ENCODE data around the gene INSYN2B.

INSYN2B gene

GRCh38 chr5:169922474-169922873, 57.8 kb downstream of the INSYN2B start:
- no peak for DNase-seq

DNA sequence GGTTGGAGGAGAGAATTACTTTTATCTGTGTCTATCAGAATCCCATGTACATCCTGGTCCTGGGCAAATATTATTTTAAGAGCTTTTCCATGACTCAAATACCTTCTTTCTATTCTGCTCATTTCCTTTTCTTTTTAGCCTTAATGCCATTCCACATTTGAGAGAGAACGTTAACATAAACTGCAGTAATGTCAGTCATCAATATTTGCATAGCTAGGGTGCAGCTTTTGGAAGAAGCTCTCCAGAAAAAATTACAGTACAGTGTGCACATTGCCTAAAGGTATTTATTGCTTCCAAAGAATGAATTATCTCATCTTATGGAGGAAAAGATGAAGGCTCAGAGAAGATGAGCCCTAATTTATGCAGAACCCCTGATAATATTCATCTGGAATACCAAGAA, 58.3 kb downstream of the INSYN2B start:
- no peak for DNase-seq

GRCh38 chr5:169921384-169921783, 58.9 kb downstream of the INSYN2B start:
- no peak for DNase-seq

DNA sequence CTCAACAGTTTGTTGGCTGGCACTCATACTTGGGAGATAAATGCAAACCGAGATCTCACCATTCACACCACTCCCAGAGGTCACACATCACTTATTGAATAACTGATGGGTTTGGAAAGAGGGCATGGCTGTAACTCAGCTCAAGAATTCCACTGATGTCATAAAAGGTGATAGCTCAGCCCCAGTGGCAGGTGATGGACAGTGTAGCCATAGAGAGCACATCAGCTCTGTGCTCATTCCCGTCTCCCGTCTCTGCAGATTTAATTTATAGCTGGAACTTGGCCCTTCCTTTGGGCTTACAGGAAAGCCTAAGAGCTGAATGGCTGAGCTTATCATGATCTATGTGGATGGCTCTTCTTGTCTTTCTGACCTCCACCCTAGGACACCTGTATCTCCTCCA, 59.8 kb downstream of the INSYN2B start:
- no peak for DNase-seq

DNA sequence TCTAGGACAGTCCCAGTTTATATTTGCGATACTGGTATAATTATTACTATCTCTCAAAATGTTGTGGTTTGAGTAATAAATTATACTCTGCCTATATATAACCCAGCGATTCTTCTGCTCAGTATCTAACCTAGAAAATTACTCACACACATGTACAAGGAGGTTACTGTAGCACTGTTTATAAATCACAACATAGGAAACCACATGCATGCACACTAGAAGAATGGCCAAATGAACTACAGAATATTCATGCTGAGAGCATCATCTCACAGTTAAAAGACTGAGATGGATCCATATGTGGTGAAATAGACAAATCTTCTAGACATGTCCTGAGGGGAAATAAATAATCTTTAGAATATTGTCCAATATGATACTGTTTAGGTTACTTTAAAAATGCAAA, 62.1 kb downstream of the INSYN2B start:
- DNase-seq, result no peak

DNA sequence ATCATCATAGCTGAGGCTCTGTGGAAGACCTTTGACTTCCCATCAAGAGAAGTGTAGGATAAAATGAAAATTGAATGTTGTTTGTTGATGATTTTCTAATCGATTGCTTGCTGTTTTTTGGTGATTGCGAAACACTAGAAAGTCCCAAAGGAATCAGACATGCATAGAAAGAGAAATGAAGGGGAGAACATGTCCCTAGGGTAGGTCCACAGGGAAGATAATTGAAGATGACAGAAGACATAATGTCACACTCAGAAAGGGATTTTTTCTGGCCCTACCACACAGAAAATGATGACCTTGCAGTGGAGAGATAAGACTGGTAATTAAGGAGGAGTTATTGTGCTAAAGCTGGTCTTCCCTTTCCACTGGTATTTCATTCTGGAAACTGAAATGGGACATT, 62.8 kb downstream of the INSYN2B start:
- no peak for DNase-seq

DNA sequence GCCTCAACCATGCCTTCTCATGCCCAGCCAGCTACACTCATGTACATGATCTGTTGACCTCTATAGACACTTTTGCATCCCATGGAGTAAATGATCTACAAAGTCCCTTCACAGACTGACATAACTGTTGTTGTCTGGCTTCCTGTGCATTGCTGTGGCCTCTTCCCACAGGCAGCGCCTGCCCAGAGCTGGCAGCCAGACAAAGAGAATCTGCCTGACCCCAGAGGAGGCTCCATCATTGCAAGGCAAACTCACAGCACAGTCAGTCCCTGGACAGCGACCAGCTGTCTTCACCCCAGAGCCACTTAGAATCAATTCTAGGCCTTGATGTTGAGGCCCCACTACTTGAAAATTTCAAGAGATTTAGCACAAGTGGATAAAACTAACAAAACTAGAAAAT, 65.5 kb downstream of the INSYN2B start:
- DNase-seq, result no peak

DNA sequence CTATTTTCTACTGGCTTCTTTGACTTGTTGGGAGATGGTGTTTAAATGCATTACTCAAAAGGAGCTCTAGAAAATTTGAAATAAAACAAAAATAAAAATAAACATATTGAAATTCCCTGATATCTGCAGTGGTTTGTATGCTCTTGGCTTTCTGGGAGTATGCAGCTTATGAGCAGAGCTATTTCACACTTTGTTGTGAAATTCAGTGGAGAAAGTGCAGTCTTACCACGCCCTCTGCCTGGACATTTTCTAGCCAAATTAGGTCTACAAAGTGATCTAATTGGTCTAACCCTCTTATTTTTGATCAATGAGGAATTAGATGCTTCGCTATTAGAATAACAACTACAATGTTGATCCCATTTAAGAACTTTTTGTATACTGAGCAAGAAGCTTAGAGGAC, 66.8 kb downstream of the INSYN2B start:
- DNase-seq, result no peak

DNA sequence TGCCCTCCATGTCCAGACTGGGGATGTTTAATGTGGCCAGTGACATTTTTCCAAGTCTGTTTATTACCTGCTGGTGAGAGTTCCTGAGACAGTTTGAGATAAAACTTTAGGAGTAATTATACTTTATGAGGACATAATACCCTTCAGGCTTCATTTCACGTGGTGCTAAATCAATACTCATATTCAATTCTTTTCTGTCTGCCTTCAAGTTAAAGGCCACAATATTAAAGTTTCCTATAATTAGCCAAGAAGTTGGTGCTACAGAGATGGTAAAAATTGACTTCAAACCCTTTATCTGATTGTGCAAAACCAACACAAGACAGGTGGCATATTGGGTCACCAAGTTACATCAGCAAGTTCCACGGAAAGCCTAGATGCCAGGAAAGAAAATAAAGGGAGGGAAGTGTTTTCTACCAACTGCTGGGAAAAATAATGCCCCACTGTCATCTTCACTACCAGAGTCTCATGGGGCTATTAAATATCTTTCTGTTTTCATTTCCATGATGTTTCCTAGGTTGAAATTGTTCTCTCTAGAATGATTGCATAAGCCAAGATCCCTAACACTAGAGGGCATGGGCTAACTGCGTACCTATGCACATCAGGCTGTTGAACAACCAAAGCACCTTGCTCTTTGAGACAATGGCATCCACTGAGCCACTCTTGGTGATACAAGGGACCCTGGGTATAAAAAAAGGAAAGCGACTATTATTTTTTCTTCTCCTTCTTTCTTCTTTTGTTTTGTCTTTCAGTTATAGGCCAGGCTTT, 68.7 kb downstream of the INSYN2B start:
- no peak for DNase-seq

- DNase-seq, result no peak
Observed at GRCh38 chr5:169910393-169910792, 69.9 kb downstream of the INSYN2B start.

GRCh38 chr5:169909945-169910344, 70.3 kb downstream of the INSYN2B start:
- DNase-seq, result no peak

GRCh38 chr5:169908864-169909263, 71.4 kb downstream of the INSYN2B start:
- no peak for DNase-seq

DNA sequence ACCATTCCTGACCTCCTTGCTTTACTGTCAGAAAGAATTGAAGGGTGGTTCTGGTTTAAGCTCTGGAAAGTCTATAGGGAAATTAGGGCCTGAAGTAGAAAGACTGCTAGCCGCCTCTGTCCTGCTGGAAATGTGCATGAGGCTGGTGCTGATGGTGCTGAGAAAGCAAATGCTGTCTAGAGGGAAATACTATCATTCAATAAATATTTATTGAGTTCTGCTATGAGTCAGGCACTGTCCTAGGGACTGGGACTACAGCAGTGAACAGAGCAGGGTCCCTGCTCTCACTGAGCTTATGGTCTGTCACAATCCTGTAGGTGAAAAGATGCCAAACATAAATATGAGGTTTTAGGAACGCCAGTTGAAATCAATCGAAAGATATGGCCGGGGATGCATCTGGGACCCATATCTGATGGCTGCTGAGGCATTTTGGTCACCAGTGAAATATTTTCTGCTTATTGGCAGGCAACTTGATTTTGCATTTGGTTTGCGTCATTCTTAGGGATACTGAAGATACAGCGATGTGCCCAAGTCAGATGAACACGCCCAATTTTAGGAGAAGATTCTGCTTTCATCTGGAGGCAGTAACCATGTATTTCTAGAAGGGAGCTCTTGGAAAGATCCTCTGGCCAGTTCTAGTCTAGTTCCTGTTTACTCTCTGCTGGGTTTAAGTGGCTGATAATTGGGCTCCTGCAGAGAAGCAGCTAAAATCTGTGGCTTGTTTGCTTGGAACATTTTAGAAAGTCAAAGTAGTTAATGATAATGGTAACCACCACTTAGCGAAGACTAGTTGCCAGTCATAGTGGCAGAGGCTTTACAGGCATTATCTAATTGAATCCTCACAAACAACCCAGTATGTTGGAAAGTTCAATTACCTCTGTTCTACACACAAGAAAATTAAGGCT, 73.3 kb downstream of the INSYN2B start:
- DNase-seq, result no peak

- DNase-seq, result no peak
Observed at GRCh38 chr5:169905017-169905416, 75.3 kb downstream of the INSYN2B start.

DNA sequence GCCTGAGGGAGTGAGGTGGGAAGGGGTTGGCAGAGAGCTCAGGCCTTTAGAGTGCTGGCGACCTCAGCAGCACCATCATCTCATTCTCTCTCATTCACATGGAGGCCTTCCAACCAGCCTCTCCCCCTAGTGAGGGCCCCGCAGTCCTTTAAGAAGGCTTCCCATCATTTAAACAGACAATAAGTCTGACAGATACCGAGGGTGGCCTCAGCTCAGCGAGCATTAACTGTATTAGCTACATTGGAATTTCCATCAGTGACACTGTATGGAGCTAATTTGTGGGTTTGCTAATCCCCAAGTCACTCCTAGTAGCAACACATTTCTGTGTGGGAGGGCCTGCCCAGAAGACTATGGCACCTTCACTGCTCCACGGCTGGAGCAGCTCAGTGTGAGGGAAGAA, 75.8 kb downstream of the INSYN2B start:
- no peak for DNase-seq

DNA sequence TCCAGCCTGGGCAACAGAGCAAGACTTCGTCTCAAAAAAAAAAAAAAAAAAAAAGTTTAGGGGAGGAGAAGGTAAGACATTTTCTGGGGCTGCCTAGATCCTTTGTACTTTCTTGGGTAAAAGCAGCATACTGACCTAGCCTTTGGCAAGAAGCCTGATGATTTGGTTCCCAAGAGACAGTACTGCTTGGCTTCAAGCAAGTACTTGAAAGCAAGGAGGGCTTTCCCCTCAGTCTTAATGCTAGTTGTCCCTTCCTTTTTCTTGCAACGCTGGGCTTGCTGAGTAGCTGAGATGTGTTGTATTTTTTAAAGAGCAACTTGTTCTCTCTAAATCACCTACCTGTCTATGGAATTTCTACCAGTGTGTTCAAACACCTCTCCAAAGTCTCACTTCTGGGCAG, 76.2 kb downstream of the INSYN2B start:
- no peak for DNase-seq

- DNase-seq, result no peak
Observed at GRCh38 chr5:169901896-169902295, 78.4 kb downstream of the INSYN2B start.

DNA sequence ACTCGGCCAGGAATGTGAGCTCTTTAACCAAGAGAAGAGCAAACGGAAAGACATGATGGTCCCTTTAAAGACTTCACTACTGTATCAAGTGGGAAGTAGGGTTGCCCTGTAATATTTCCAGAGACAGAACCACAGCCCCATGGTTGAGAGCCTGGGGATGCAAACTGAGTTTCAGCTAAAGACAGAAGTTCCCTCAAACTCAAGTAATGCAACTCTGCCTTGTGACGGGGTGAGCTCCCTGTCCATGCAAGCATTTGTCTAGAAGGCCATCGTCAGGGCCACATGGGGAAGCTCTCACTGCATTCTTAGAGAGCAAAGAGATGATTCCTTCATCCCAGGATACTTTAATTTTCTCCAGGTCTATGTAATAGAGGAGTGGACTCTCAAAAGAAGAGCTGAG, 82.8 kb downstream of the INSYN2B start:
- DNase-seq, result no peak

- DNase-seq, result no peak
Observed at GRCh38 chr5:169895926-169896325, 84.4 kb downstream of the INSYN2B start.

DNA sequence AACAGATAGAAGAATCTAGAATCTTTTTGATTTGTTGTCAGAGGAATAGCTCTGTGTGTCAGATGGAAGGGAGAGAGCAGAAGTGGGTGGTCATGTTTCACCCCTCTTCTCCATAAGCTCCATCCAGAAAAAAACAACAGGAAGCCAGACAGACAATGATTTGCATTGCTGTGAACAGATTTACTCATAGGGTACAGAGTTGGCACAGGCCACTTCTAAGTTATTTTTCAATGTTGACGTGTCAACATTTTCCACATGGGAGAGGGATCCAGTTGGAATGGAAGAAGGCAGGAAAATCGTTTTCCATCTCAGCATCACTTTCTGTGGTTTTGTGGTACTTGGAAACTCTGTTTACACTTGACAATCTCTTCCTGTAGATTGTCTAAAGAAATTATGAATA, 86.7 kb downstream of the INSYN2B start:
- no peak for DNase-seq

GRCh38 chr5:169893010-169893409, 87.3 kb downstream of the INSYN2B start:
- no peak for DNase-seq

- no peak for DNase-seq
Observed at GRCh38 chr5:169889572-169889971, 90.7 kb downstream of the INSYN2B start.

DNA sequence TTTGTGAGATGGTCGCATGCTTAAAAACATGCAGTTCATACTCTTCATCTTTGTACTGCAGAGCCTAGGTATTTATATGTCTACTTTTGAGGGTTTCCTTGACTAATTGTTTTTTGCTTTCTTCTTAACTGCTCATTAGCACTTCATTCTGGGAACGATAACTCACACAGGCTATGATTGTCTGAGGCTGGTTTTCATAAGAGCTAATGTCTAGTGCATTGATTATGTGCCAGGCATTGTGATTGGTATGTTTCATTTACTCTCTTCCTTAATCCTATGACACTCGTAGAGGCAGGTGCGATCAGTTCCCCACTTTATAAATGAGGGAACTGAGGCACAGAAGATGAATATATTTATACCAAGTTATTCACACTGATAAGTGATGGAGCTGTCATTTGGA, 93.6 kb downstream of the INSYN2B start:
- DNase-seq, result no peak

DNA sequence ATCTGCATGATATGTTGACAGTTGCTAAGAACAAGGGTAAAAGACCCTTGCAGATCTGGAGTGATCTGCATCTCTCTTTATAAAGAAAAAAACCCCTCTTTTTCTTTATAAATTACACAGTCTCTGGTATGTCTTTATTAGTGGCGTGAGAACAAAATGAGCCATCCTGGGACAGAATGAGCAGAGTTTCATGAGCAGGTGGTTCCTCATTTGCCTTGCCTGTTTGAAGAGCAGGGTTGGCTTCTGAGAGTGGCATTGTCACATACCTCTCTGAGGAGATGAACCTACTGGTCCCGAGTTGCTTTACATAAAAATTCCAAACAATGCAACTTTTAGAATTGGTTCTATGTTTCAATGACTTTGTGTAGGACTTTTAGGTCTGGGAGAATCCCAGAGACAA, 94.3 kb downstream of the INSYN2B start:
- no peak for DNase-seq

All from activated CD8-positive, alpha-beta memory T cell treated with anti-CD3 and anti-CD28 coated beads, Interleukin-2, amount 50 U/mL, for 48 hours (primary cell).